Progenitor cell of endocrine pancreas (in vitro differentiated cells): Measurements from ENCODE around the gene TBCD. TPM values are rescaled to one million over a fixed set of nuclear protein-coding genes. Genes with fewer than 3 reads are reported as not detected.

Source experiments
- DNase-seq: peaks from one replicate; pipeline ENCODE4 v3.0.0; 2021; ENCODE audit warnings: low spot score; ENCODE audit not compliant: unreplicated experiment
- H3K27ac Mint-ChIP-seq: 2 replicates; pipeline ENCODE4 v1.8.0; 2021; ENCODE audit warnings: mild to moderate bottlenecking, moderate library complexity, mixed read lengths
- H3K27me3 Mint-ChIP-seq: 2 replicates; pipeline ENCODE4 v1.8.0; 2021; ENCODE audit warnings: mixed read lengths
- H3K36me3 Mint-ChIP-seq: 2 replicates; pipeline ENCODE4 v1.8.0; 2022; ENCODE audit warnings: mixed read lengths; ENCODE audit not compliant: insufficient read depth
- H3K4me1 Mint-ChIP-seq: 2 replicates; pipeline ENCODE4 v1.8.0; 2021; ENCODE audit warnings: low read depth, mixed read lengths
- H3K4me3 Mint-ChIP-seq: 2 replicates; pipeline ENCODE4 v1.8.0; 2021; ENCODE audit warnings: low read depth, mild to moderate bottlenecking, moderate library complexity, mixed read lengths
- H3K9me3 Mint-ChIP-seq: 2 replicates; pipeline ENCODE4 v1.8.0; 2021; ENCODE audit warnings: low read depth, mixed read lengths
- CTCF ChIP-seq: fragments of 200-600 bp; sonication (generic); IDR thresholded peaks from one replicate; pipeline ENCODE4 v1.5.0; 2021; ENCODE audit warnings: antibody characterized with exemption, mild to moderate bottlenecking; ENCODE audit not compliant: unreplicated experiment
- total RNA-seq: library from RNA; stranded (reverse); gene quantifications from 2 replicates; pipeline ENCODE4 v1.2.1, GENCODE V29; 2021

TBCD gene
- total RNA-seq, 1 donor from 2014 or later, result 95.6 TPM

GRCh38 chr17:82865774-82866395 is 114.0 kb downstream of the TBCD start:
- Mint-ChIP-seq H3K4me3 (no peak overlapping the region), H3K36me3 (peaks cover 7% of the 10 kb centered on the region), H3K27ac (peak overlapping the region; percentile 31), H3K27me3 (no peaks in the 10 kb centered on the region), H3K9me3 (no peaks in the 10 kb centered on the region), H3K4me1 (peaks cover 11% of the 10 kb centered on the region)
- TF ChIP-seq CTCF, result no peak
- no peak for DNase-seq

- Mint-ChIP-seq H3K9me3 (no peaks in the 10 kb centered on the region), H3K4me1 (peaks cover 11% of the 10 kb centered on the region), H3K27me3 (no peaks in the 10 kb centered on the region), H3K27ac (peak overlapping the region; percentile 56), H3K4me3 (no peak overlapping the region), H3K36me3 (peaks cover 7% of the 10 kb centered on the region)
- DNase-seq, result no peak
- no peak for TF ChIP-seq CTCF
Measured at GRCh38 chr17:82866590-82867191, 114.8 kb downstream of the TBCD start.

GRCh38 chr17:82867763-82868325 is 116.0 kb downstream of the TBCD start:
- H3K4me3 Mint-ChIP-seq, result no peak overlapping the region
- H3K4me1 Mint-ChIP-seq, result peaks cover 6% of the 10 kb centered on the region
- H3K9me3 Mint-ChIP-seq, result no peaks in the 10 kb centered on the region
- peaks cover 7% of the 10 kb centered on the region for H3K36me3 Mint-ChIP-seq
- DNase-seq, result no peak
- no peak for TF ChIP-seq CTCF
- H3K27ac Mint-ChIP-seq, result peak overlapping the region; percentile 13
- no peaks in the 10 kb centered on the region for H3K27me3 Mint-ChIP-seq

- DNase-seq, result no peak
- H3K4me3 Mint-ChIP-seq, result no peak overlapping the region
- H3K4me1 Mint-ChIP-seq, result peaks cover 5% of the 10 kb centered on the region
- H3K36me3 Mint-ChIP-seq, result peaks cover 7% of the 10 kb centered on the region
- no peak for TF ChIP-seq CTCF
- no peaks in the 10 kb centered on the region for H3K27me3 Mint-ChIP-seq
- peak overlapping the region; percentile 6 for H3K27ac Mint-ChIP-seq
- no peaks in the 10 kb centered on the region for H3K9me3 Mint-ChIP-seq
Measured at GRCh38 chr17:82868715-82869131, 116.9 kb downstream of the TBCD start.

- Mint-ChIP-seq H3K9me3 (no peaks in the 10 kb centered on the region), H3K4me3 (no peak overlapping the region), H3K36me3 (peaks cover 7% of the 10 kb centered on the region), H3K4me1 (peaks cover 5% of the 10 kb centered on the region), H3K27ac (peak overlapping the region; percentile 71), H3K27me3 (no peaks in the 10 kb centered on the region)
- DNase-seq, result no peak
- no peak for TF ChIP-seq CTCF
Measured at GRCh38 chr17:82869536-82869935, 117.7 kb downstream of the TBCD start.
